HCT116 (cell line): Measurements from ENCODE around the gene PIGM. TPM values are rescaled to one million over a fixed set of nuclear protein-coding genes. Genes with fewer than 3 reads are reported as not detected.

ENCODE experiments used
- ATAC-seq: fragments of 200-7000 bp; cut with Tn5 transposase; 2 replicates; pipeline ENCODE4 v1.9.1; 2020; ENCODE audit warnings: mild to moderate bottlenecking, moderate library complexity
- BruUV-seq: library from RNA; stranded (reverse); fragments of 400-500 nt; replicated peaks from 2 replicates; lab custom pipeline; 2021; lab: Mats Ljungman, UMichigan
- CTCF ChIA-PET: fragments of 300-600 bp; sonication (Branson Sonifier 250); formaldehyde crosslinking; loops from one replicate; lab custom pipeline; 2021; ENCODE audit warnings: antibody characterized with exemption; lab: Charles Lee
- POLR2A ChIA-PET: fragments of 300-600, 350-600 bp; sonication (Branson Sonifier 250); formaldehyde crosslinking; loops from one replicate; lab custom pipeline; 2021; ENCODE audit warnings: antibody characterized with exemption; lab: Charles Lee
- RAD21 ChIA-PET, 2 experiments: fragments of 300-600 bp; sonication (Branson Sonifier 250); formaldehyde crosslinking; loops; one replicate each; lab custom pipeline; 2023; ENCODE audit warnings: low total read pairs in 2 of 2; ENCODE audit not compliant: uncharacterized antibody in 2 of 2, unreplicated experiment in 2 of 2, low non-redundant PET in 1 of 2; lab: Charles Lee
- DNase-seq: peaks from one replicate; pipeline ENCODE4 v3.0.0-alpha.2; 2010; ENCODE audit warnings: low read depth, low spot score
- H2AFZ ChIP-seq: fragments of 200-600 bp; shearing (Covaris generic), sonication (generic); 2 replicates; pipeline ENCODE4 v1.6.1; 2017; ENCODE audit warnings: low read depth, mixed run types, mixed read lengths, antibody characterized with exemption, low read length; ENCODE audit not compliant: poor library complexity, severe bottlenecking
- H3K27ac ChIP-seq: 2 replicates; pipeline ENCODE4 v1.5.1; 2012; ENCODE audit warnings: low read depth, low read length
- H3K27me3 ChIP-seq: fragments of 200-600 bp; sonication (generic); 2 replicates; pipeline ENCODE4 v1.6.1; 2016; ENCODE audit warnings: mixed run types, low read length, mixed read lengths; ENCODE audit not compliant: insufficient read depth
- H3K36me3 ChIP-seq, 2 experiments: fragments of 200-500 bp in 1 of 2; fragments of 200-600 bp in 1 of 2; sonication (Bioruptor generic) in 1 of 2; sonication (generic) in 1 of 2; 2 replicates each; pipeline versions ENCODE4 v1.5.1 to v1.6.1; 2014 to 2016; ENCODE audit warnings: low read length in 2 of 2, inconsistent platforms in 1 of 2, mixed read lengths in 1 of 2, mixed run types in 1 of 2; ENCODE audit not compliant: insufficient read depth in 2 of 2, control insufficient read depth in 1 of 2
- H3K4me1 ChIP-seq, 2 experiments: fragments of 200-600 bp in 1 of 2; sonication (generic) in 1 of 2; 2 replicates each; pipeline versions ENCODE4 v1.5.1 to v1.6.1; 2012 to 2017; ENCODE audit warnings: low read length in 2 of 2, inconsistent platforms in 1 of 2, mild to moderate bottlenecking in 1 of 2, mixed read lengths in 1 of 2, mixed run types in 1 of 2, moderate library complexity in 1 of 2; ENCODE audit not compliant: insufficient read depth in 2 of 2, control insufficient read depth in 1 of 2
- H3K4me2 ChIP-seq: fragments of 200-600 bp; sonication (generic); 2 replicates; pipeline ENCODE4 v1.6.1; 2017; ENCODE audit warnings: mixed run types, low read length, mixed read lengths
- H3K4me3 ChIP-seq, 2 experiments: fragments of 200-600 bp in 1 of 2; sonication (generic) in 1 of 2; replicated peaks in 1 of 2; 2 replicates each; pipeline ENCODE4 v1.5.1; 2011 to 2016; ENCODE audit warnings: low read length in 2 of 2, control low read depth in 1 of 2, low read depth in 1 of 2, mild to moderate bottlenecking in 1 of 2, mixed read lengths in 1 of 2, mixed run types in 1 of 2
- H3K79me2 ChIP-seq: fragments of 200-600 bp; sonication (generic); 2 replicates; pipeline ENCODE4 v1.6.1; 2017; ENCODE audit warnings: mild to moderate bottlenecking, mixed run types, low read length, moderate library complexity, mixed read lengths; ENCODE audit not compliant: insufficient read depth
- H3K9ac ChIP-seq: fragments of 200-600 bp; sonication (generic); 2 replicates; pipeline ENCODE4 v1.6.1; 2016; ENCODE audit warnings: low read length, mixed read lengths
- H3K9me2 ChIP-seq: fragments of 200-600 bp; sonication (generic), shearing (Covaris generic); 2 replicates; pipeline ENCODE4 v1.6.1; 2017; ENCODE audit warnings: mixed run types, mild to moderate bottlenecking, moderate library complexity; ENCODE audit not compliant: insufficient read depth
- H3K9me3 ChIP-seq, 2 experiments: fragments of 200-500 bp in 1 of 2; fragments of 200-600 bp in 1 of 2; sonication (Bioruptor generic) in 1 of 2; sonication (generic) in 1 of 2; 2 replicates each; pipeline ENCODE4 v1.6.1; 2014 to 2017; ENCODE audit warnings: low read length in 2 of 2, mixed read lengths in 2 of 2, inconsistent platforms in 1 of 2, low read depth in 1 of 2, mild to moderate bottlenecking in 1 of 2, mixed run types in 1 of 2, moderate library complexity in 1 of 2; ENCODE audit not compliant: control insufficient read depth in 1 of 2, insufficient read depth in 1 of 2
- H4K20me1 ChIP-seq: fragments of 200-600 bp; sonication (generic), shearing (Covaris generic); 2 replicates; pipeline ENCODE4 v1.6.1; 2017; ENCODE audit warnings: mixed run types, mild to moderate bottlenecking, moderate library complexity; ENCODE audit not compliant: insufficient read depth
- ATF3 ChIP-seq: IDR thresholded peaks from 2 replicates; pipeline ENCODE4 v1.6.1; 2012
- CBX3 ChIP-seq: IDR thresholded peaks from 2 replicates; pipeline ENCODE4 v1.6.1; 2012; ENCODE audit warnings: low read depth
- CEBPB ChIP-seq: IDR thresholded peaks from 2 replicates; pipeline ENCODE4 v1.6.1; 2012; ENCODE audit warnings: low read depth
- EGR1 ChIP-seq: IDR thresholded peaks from 2 replicates; pipeline ENCODE4 v1.6.1; 2012; ENCODE audit warnings: low read depth
- ELF1 ChIP-seq: IDR thresholded peaks from 2 replicates; pipeline ENCODE4 v1.6.1; 2012; ENCODE audit warnings: low read depth, borderline replicate concordance
- EZH2 ChIP-seq: fragments of 200-600 bp; sonication (generic); IDR thresholded peaks from 2 replicates; pipeline ENCODE4 v1.6.1; 2017; ENCODE audit warnings: antibody characterized with exemption, mixed run types
- EZH2phosphoT487 ChIP-seq: fragments of 200-600 bp; IDR thresholded peaks from 2 replicates; pipeline ENCODE4 v1.6.1; 2018; ENCODE audit warnings: antibody characterized with exemption, borderline replicate concordance
- JUND ChIP-seq: IDR thresholded peaks from 2 replicates; pipeline ENCODE4 v1.6.1; 2012
- POLR2A ChIP-seq: IDR thresholded peaks from 2 replicates; pipeline ENCODE4 v1.7.0; 2011; ENCODE audit warnings: borderline replicate concordance; ENCODE audit not compliant: insufficient read depth, insufficient read length; ENCODE audit errors: extremely low read depth
- POLR2AphosphoS5 ChIP-seq: IDR thresholded peaks from 2 replicates; pipeline ENCODE4 v1.6.1; 2011; ENCODE audit warnings: mild to moderate bottlenecking, low read depth, low read length, moderate library complexity
- RAD21 ChIP-seq: IDR thresholded peaks from 2 replicates; pipeline ENCODE4 v1.6.1; 2012; ENCODE audit warnings: low read depth, mild to moderate bottlenecking
- SIN3A ChIP-seq: IDR thresholded peaks from 2 replicates; pipeline ENCODE4 v1.6.1; 2012; ENCODE audit warnings: low read depth
- SP1 ChIP-seq: IDR thresholded peaks from 2 replicates; pipeline ENCODE4 v1.6.1; 2012; ENCODE audit warnings: low read depth
- SRF ChIP-seq: IDR thresholded peaks from 2 replicates; pipeline ENCODE4 v1.6.1; 2012; ENCODE audit warnings: low read depth
- YY1 ChIP-seq: IDR thresholded peaks from 2 replicates; pipeline ENCODE4 v1.6.1; 2011; ENCODE audit warnings: low read length, low read depth, moderate library complexity, mild to moderate bottlenecking; ENCODE audit not compliant: insufficient replicate concordance; ENCODE audit errors: extremely low read depth
- ZFX ChIP-seq: fragments of 450-650 bp; IDR thresholded peaks from 2 replicates; pipeline ENCODE4 v1.6.1; 2017
- ZNF274 ChIP-seq: fragments of 200-500 bp; sonication (Bioruptor generic); IDR thresholded peaks from 2 replicates; pipeline ENCODE4 v1.6.1; 2014; ENCODE audit warnings: mild to moderate bottlenecking, low read depth, low read length, inconsistent platforms
- intact Hi-C: fragments of 100-400 bp; cut with micrococcal nuclease; formaldehyde crosslinking; loops from 2 replicates; pipeline ENCODE4 v1.10.0; 2022
- total RNA-seq: library from RNA; stranded (reverse); gene quantifications from one replicate; pipeline ENCODE4 v1.2.1, GENCODE V29; 2021; ENCODE audit not compliant: unreplicated experiment
- TF ChIP-seq, protein P1 (sequence below), 3 experiments: fragments of 200-600 bp in 1 of 3; sonication (generic) in 1 of 3; IDR thresholded peaks in 2 of 3; conservative IDR thresholded peaks in 1 of 3; 2 replicates each; pipeline ENCODE4 v1.5.1; 2012 to 2017; ENCODE audit warnings: low read depth in 2 of 3, low read length in 2 of 3, antibody characterized with exemption in 1 of 3, borderline replicate concordance in 1 of 3, control low read depth in 1 of 3, mild to moderate bottlenecking in 1 of 3, mixed read lengths in 1 of 3, mixed run types in 1 of 3, moderate library complexity in 1 of 3; ENCODE audit not compliant: insufficient read depth in 1 of 3
- TF ChIP-seq, protein P2 (sequence below): IDR thresholded peaks from 2 replicates; pipeline ENCODE4 v1.6.1; 2012; ENCODE audit warnings: low read depth
- TF ChIP-seq, protein P3 (sequence below): IDR thresholded peaks from 2 replicates; pipeline ENCODE4 v1.6.1; 2011; ENCODE audit warnings: mild to moderate bottlenecking, low read length, moderate library complexity; ENCODE audit not compliant: insufficient replicate concordance; ENCODE audit errors: extremely low read depth

Gene PIGM
- total RNA-seq, 1 experiment from 2014 or later = 4.1 TPM

DNA sequence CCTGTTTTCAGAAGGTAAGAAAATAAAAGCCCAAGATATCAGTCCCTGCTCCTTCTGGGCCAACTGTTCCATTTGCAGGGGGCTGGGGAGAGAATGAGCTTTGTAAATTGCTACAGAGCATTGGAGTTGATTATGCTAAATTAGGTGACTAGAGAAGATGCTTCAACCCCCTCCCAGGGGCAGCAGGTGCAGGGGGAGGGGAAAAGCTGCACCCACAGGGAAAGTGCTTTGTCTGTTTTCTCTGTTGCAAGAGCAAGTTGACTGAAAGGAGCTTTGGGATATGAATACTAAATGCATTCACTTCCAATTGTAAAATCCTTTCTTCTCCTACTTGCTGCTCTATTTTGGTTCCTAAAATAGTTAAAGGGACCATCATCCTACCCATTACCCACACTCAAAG lies 16.5 kb upstream of the PIGM start:
- Histone ChIP-seq H4K20me1 (no peaks in the 10 kb centered on the region), H3K79me2 (no peaks in the 10 kb centered on the region), H3K9ac (no peak overlapping the region), H3K9me3 (no peaks in the 10 kb centered on the region), H3K4me2 (no peak overlapping the region), H3K9me2 (no peaks in the 10 kb centered on the region), H2AFZ (no peak overlapping the region), H3K4me1 (peaks cover 4 to 6% of the 10 kb centered on the region in 2 experiments; a peak in 3 of 4 replicates), H3K36me3 (no peaks in the 10 kb centered on the region), H3K27ac (no peak overlapping the region), H3K4me3 (no peak overlapping the region), H3K27me3 (peaks cover 29% of the 10 kb centered on the region)
- ChIA-PET RAD21 (no interaction called here), POLR2A (no interaction called here), CTCF (interaction anchor here (1.3 kb wide), 1 partner anchor 10 kb away, joined by 5 read pairs; no protein-coding TSS in a partner anchor)
- DNase-seq (no peak), ATAC-seq (no peak)
- intact Hi-C loops = no loop called here
- TF ChIP-seq CEBPB (no peak), ATF3 (no peak), EGR1 (no peak), POLR2A (no peak), ELF1 (no peak), EZH2 (no peak), EZH2phosphoT487 (no peak), SIN3A (no peak), ZFX (no peak), SRF (no peak), YY1 (no peak), ZNF274 (no peak), JUND (no peak), RAD21 (no peak), CBX3 (no peak), SP1 (no peak), POLR2AphosphoS5 (no peak)
- TF ChIP-seq, protein P1, sequence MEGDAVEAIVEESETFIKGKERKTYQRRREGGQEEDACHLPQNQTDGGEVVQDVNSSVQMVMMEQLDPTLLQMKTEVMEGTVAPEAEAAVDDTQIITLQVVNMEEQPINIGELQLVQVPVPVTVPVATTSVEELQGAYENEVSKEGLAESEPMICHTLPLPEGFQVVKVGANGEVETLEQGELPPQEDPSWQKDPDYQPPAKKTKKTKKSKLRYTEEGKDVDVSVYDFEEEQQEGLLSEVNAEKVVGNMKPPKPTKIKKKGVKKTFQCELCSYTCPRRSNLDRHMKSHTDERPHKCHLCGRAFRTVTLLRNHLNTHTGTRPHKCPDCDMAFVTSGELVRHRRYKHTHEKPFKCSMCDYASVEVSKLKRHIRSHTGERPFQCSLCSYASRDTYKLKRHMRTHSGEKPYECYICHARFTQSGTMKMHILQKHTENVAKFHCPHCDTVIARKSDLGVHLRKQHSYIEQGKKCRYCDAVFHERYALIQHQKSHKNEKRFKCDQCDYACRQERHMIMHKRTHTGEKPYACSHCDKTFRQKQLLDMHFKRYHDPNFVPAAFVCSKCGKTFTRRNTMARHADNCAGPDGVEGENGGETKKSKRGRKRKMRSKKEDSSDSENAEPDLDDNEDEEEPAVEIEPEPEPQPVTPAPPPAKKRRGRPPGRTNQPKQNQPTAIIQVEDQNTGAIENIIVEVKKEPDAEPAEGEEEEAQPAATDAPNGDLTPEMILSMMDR (IDR thresholded peaks at IDR 0.05 in 2 of 3, conservative IDR thresholded peaks at IDR 0.05 in 1 of 3; ENCODE audit: borderline replicate concordance in 1 of 3, insufficient read depth in 1 of 3, low read depth in 2 of 3, low read length in 2 of 3) = no peak
- TF ChIP-seq, protein P2, sequence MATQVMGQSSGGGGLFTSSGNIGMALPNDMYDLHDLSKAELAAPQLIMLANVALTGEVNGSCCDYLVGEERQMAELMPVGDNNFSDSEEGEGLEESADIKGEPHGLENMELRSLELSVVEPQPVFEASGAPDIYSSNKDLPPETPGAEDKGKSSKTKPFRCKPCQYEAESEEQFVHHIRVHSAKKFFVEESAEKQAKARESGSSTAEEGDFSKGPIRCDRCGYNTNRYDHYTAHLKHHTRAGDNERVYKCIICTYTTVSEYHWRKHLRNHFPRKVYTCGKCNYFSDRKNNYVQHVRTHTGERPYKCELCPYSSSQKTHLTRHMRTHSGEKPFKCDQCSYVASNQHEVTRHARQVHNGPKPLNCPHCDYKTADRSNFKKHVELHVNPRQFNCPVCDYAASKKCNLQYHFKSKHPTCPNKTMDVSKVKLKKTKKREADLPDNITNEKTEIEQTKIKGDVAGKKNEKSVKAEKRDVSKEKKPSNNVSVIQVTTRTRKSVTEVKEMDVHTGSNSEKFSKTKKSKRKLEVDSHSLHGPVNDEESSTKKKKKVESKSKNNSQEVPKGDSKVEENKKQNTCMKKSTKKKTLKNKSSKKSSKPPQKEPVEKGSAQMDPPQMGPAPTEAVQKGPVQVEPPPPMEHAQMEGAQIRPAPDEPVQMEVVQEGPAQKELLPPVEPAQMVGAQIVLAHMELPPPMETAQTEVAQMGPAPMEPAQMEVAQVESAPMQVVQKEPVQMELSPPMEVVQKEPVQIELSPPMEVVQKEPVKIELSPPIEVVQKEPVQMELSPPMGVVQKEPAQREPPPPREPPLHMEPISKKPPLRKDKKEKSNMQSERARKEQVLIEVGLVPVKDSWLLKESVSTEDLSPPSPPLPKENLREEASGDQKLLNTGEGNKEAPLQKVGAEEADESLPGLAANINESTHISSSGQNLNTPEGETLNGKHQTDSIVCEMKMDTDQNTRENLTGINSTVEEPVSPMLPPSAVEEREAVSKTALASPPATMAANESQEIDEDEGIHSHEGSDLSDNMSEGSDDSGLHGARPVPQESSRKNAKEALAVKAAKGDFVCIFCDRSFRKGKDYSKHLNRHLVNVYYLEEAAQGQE = no peak
- TF ChIP-seq, protein P3, sequence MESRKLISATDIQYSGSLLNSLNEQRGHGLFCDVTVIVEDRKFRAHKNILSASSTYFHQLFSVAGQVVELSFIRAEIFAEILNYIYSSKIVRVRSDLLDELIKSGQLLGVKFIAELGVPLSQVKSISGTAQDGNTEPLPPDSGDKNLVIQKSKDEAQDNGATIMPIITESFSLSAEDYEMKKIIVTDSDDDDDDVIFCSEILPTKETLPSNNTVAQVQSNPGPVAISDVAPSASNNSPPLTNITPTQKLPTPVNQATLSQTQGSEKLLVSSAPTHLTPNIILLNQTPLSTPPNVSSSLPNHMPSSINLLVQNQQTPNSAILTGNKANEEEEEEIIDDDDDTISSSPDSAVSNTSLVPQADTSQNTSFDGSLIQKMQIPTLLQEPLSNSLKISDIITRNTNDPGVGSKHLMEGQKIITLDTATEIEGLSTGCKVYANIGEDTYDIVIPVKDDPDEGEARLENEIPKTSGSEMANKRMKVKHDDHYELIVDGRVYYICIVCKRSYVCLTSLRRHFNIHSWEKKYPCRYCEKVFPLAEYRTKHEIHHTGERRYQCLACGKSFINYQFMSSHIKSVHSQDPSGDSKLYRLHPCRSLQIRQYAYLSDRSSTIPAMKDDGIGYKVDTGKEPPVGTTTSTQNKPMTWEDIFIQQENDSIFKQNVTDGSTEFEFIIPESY = no peak
- BruUV-seq = no TSS peak
